Measurements from ENCODE around the gene SLC25A34. TPM values are rescaled to one million over a fixed set of nuclear protein-coding genes. Genes with fewer than 3 reads are reported as not detected.

Gene SLC25A34
- polyA plus RNA-seq, 3 donors: 0.08 to 2.7 (median 0.61) TPM

GRCh38 chr1:15747378-15747777, 11.3 kb downstream of the SLC25A34 start:
- no peaks in the 10 kb centered on the region for H3K9me3 ChIP-seq (replicated peaks in 1 of 2; ENCODE audit: control insufficient read depth in 1 of 2, insufficient read depth in 1 of 2, low read length in 2 of 2)
- DNase-seq: no peak
- peaks cover 0 to 2% (median 0%) of the 10 kb centered on the region in 7 donors for H3K9me3 Mint-ChIP-seq
- H3K36me3 ChIP-seq (replicated peaks in 1 of 2; ENCODE audit: control insufficient read depth in 1 of 2, insufficient read depth in 2 of 2, low read length in 2 of 2): no peaks in the 10 kb centered on the region
- H3K27me3 ChIP-seq (ENCODE audit: control insufficient read depth in 2 of 2, insufficient read depth in 2 of 2, low read length in 2 of 2): no peaks in the 10 kb centered on the region
- intact Hi-C loops (cut with micrococcal nuclease): no loop called here
- no peaks in the 10 kb centered on the region for H3K4me1 Mint-ChIP-seq
- no peak overlapping the region for H3K4me3 ChIP-seq (replicated peaks in 1 of 3; ENCODE audit: low read depth in 2 of 3, low read length in 3 of 3)
- H4K20me1 ChIP-seq (ENCODE audit: insufficient read depth, low read length): no peaks in the 10 kb centered on the region
- no peaks in the 10 kb centered on the region for H3K4me1 ChIP-seq (ENCODE audit: control insufficient read depth in 1 of 2, insufficient read depth in 2 of 2, low read length in 2 of 2)
- no peak for TF ChIP-seq CTCF (IDR thresholded peaks at IDR 0.05)
- H3K36me3 Mint-ChIP-seq: no peaks in the 10 kb centered on the region
- no peaks in the 10 kb centered on the region for H3K79me2 ChIP-seq (ENCODE audit: insufficient read depth, low read length)
- H3K27ac ChIP-seq (ENCODE audit: low read depth in 1 of 2, low read length in 2 of 2): no peak overlapping the region
- H3K4me3 Mint-ChIP-seq: no peak overlapping the region
- no peak overlapping the region for H3K9ac ChIP-seq (ENCODE audit: insufficient read depth, low read length, poor library complexity, severe bottlenecking)
- peaks cover 0 to 6% (median 6%) of the 10 kb centered on the region in 3 donors for H3K27me3 Mint-ChIP-seq (ENCODE audit: low read depth in 3 of 3)
- no peak overlapping the region for H3K27ac Mint-ChIP-seq
- H3K4me2 ChIP-seq (replicated peaks; ENCODE audit: extremely low read depth, low read length, poor library complexity, severe bottlenecking): no peak overlapping the region
- 100% methylated on average over 5 of the region's 8 CpGs for WGBS (ENCODE audit: insufficient coverage)
- H2AFZ ChIP-seq (ENCODE audit: insufficient read depth, low read depth, low read length, poor library complexity, severe bottlenecking): no peak overlapping the region

GRCh38 chr1:15748264-15748663, 12.2 kb downstream of the SLC25A34 start:
- Mint-ChIP-seq H3K36me3 (no peaks in the 10 kb centered on the region), H3K27me3 (ENCODE audit: low read depth in 3 of 3) (peaks cover under 1 to 6% (median 3%) of the 10 kb centered on the region in 3 donors), H3K4me1 (no peaks in the 10 kb centered on the region), H3K27ac (no peak overlapping the region), H3K4me3 (no peak overlapping the region), H3K9me3 (peaks cover 0 to 2% (median 0%) of the 10 kb centered on the region in 7 donors)
- H3K4me3 ChIP-seq (replicated peaks in 1 of 3; ENCODE audit: low read depth in 2 of 3, low read length in 3 of 3): no peak overlapping the region
- H3K4me1 ChIP-seq (ENCODE audit: control insufficient read depth in 1 of 2, insufficient read depth in 2 of 2, low read length in 2 of 2): no peaks in the 10 kb centered on the region
- H3K27ac ChIP-seq (ENCODE audit: low read depth in 1 of 2, low read length in 2 of 2): no peak overlapping the region
- no peaks in the 10 kb centered on the region for H3K27me3 ChIP-seq (ENCODE audit: control insufficient read depth in 2 of 2, insufficient read depth in 2 of 2, low read length in 2 of 2)
- no peaks in the 10 kb centered on the region for H3K36me3 ChIP-seq (replicated peaks in 1 of 2; ENCODE audit: control insufficient read depth in 1 of 2, insufficient read depth in 2 of 2, low read length in 2 of 2)
- no peak overlapping the region for H3K9ac ChIP-seq (ENCODE audit: insufficient read depth, low read length, poor library complexity, severe bottlenecking)
- no peaks in the 10 kb centered on the region for H3K79me2 ChIP-seq (ENCODE audit: insufficient read depth, low read length)
- WGBS (ENCODE audit: insufficient coverage): 74% methylated on average over 5 of the region's 5 CpGs
- TF ChIP-seq CTCF (IDR thresholded peaks at IDR 0.05): no peak
- H2AFZ ChIP-seq (ENCODE audit: insufficient read depth, low read depth, low read length, poor library complexity, severe bottlenecking): no peak overlapping the region
- DNase-seq: no peak
- no peaks in the 10 kb centered on the region for H3K9me3 ChIP-seq (replicated peaks in 1 of 2; ENCODE audit: control insufficient read depth in 1 of 2, insufficient read depth in 1 of 2, low read length in 2 of 2)
- intact Hi-C loops (cut with micrococcal nuclease): no loop called here
- H4K20me1 ChIP-seq (ENCODE audit: insufficient read depth, low read length): no peaks in the 10 kb centered on the region
- no peak overlapping the region for H3K4me2 ChIP-seq (replicated peaks; ENCODE audit: extremely low read depth, low read length, poor library complexity, severe bottlenecking)
